HG02970 (cell line): ENCODE measurements around the gene SLC39A1.
A peak's percentile ranks its signal among the peaks of the same experiment; 100 is the strongest.

Experiments used
- ATAC-seq: cut with Tn5 transposase; IDR thresholded peaks from one replicate; pipeline ENCODE4 v1.9.1; 2021; ENCODE audit warnings: mild to moderate bottlenecking, moderate library complexity, moderate number of reproducible peaks; ENCODE audit not compliant: unreplicated experiment, low FRiP score

Gene SLC39A1

GRCh38 chr1:153954826-153955225 lies 8.5 kb downstream of the SLC39A1 start:
- ATAC-seq = no peak

- no peak for ATAC-seq
Measured at GRCh38 chr1:153953859-153954365, 9.4 kb downstream of the SLC39A1 start.

- no peak for ATAC-seq
Measured at GRCh38 chr1:153951801-153952200, 11.5 kb downstream of the SLC39A1 start.

- ATAC-seq = no peak
Measured at GRCh38 chr1:153951183-153951582, 12.2 kb downstream of the SLC39A1 start.

GRCh38 chr1:153946622-153947241 lies 16.6 kb downstream of the SLC39A1 start, which contains the start of gene DENND4B:
TSS of gene DENND4B (minus strand) at chr1:153946718. CDS start at chr1:153944374, 2,344 bp downstream.
- ATAC-seq = peak; percentile 49

- ATAC-seq = peak; percentile 63
Measured at GRCh38 chr1:153945795-153946621, 17.3 kb downstream of the SLC39A1 start.

GRCh38 chr1:153945131-153945794 lies 18.1 kb downstream of the SLC39A1 start:
- no peak for ATAC-seq

GRCh38 chr1:153944827-153945117 lies 18.6 kb downstream of the SLC39A1 start:
- no peak for ATAC-seq

- no peak for ATAC-seq
Measured at GRCh38 chr1:153944005-153944826, 19.1 kb downstream of the SLC39A1 start.

- no peak for ATAC-seq
Measured at GRCh38 chr1:153942766-153943549, 20.4 kb downstream of the SLC39A1 start.

GRCh38 chr1:153941826-153942725 lies 21.3 kb downstream of the SLC39A1 start:
- no peak for ATAC-seq

- no peak for ATAC-seq
Measured at GRCh38 chr1:153940756-153941155, 22.6 kb downstream of the SLC39A1 start.

- ATAC-seq = no peak
Measured at GRCh38 chr1:153939476-153939875, 23.9 kb downstream of the SLC39A1 start.

- ATAC-seq = no peak
Measured at GRCh38 chr1:153938996-153939395, 24.3 kb downstream of the SLC39A1 start.

GRCh38 chr1:153937331-153937730 lies 26.0 kb downstream of the SLC39A1 start:
- no peak for ATAC-seq

GRCh38 chr1:153936011-153936802 lies 27.1 kb downstream of the SLC39A1 start:
- ATAC-seq = no peak

GRCh38 chr1:153934746-153935145 lies 28.6 kb downstream of the SLC39A1 start:
- no peak for ATAC-seq

GRCh38 chr1:153933955-153934354 lies 29.4 kb downstream of the SLC39A1 start:
- no peak for ATAC-seq
